ENCODE data around the gene NSMF.

The NSMF gene

DNA sequence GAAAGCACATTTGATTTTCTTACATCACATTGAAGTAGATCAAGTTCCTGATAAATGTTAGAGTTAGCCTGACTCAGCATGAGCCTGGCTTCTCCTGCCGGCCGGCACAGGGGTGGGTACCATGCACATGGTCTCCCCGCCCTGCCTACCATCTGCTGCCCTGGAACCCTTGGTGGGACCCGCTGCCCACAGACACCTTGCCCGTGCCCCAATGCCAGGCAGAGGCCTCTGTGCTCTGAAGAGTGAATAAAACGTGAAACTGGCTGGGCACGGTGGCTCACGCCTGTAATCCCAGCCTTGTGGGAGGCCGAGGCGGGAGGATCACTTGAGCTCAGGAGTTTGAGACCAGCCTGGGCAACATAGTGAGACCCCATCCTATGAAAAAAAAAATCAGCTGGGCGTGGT is 53.5 kb downstream of the NSMF start:
- TF ChIP-seq, protein P1, sequence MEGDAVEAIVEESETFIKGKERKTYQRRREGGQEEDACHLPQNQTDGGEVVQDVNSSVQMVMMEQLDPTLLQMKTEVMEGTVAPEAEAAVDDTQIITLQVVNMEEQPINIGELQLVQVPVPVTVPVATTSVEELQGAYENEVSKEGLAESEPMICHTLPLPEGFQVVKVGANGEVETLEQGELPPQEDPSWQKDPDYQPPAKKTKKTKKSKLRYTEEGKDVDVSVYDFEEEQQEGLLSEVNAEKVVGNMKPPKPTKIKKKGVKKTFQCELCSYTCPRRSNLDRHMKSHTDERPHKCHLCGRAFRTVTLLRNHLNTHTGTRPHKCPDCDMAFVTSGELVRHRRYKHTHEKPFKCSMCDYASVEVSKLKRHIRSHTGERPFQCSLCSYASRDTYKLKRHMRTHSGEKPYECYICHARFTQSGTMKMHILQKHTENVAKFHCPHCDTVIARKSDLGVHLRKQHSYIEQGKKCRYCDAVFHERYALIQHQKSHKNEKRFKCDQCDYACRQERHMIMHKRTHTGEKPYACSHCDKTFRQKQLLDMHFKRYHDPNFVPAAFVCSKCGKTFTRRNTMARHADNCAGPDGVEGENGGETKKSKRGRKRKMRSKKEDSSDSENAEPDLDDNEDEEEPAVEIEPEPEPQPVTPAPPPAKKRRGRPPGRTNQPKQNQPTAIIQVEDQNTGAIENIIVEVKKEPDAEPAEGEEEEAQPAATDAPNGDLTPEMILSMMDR (conservative IDR thresholded peaks at IDR 0.05): no peak
- no peak overlapping the region; the same call in 1 of the 2 replicates for H3K27ac ChIP-seq

DNA sequence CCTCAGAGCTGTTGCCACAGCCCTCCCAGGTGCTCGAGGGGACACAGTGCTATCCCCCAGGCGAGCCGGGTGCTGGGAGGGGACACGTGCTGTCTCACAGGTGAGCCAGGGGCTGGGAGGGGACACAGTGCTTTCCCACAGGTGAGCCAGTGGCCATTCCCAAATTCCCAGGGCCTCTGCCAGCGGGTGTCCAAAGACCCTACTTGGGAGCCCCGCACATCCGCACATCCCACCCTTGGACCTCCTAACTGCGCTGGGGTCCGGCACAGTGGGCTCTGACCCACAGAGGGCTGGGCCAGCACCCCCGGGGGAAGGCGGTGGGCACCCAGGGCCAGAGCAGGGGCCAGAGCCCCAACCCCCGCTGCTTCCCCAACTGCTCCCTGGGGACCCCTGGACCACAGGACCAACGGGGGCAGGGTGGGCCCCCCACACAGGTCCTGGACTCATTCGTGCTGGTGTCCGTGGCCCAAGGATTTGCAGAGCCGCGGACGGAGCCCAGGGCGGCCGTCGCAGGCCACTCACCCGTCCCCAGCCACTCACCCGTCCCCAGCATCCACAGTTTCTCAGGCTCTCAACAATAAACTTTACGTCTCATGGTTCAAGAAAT is 54.1 kb downstream of the NSMF start:
- H3K27ac ChIP-seq: no peak overlapping the region
- TF ChIP-seq, protein P1 (conservative IDR thresholded peaks at IDR 0.05): no peak

DNA sequence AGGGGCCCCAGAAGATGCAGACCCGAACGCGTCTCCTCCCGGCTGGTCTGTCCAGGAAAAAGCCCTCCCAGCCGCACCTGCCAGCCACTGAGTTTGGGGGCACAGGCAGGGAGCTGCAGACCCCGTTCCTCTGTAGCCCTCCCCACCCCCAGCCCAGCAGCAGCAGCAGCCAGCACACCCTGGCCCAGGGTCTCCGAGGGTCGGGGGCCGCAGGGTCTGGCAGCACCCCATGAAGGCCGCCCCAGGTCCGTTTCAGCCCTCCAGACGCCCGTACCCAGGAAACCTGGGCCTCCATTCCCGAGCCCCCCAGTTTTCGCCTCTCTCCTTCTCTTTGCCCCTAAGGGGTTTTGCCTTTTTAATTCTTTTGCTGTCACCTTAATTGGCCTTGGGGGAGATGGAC is 55.9 kb downstream of the NSMF start:
- no peak overlapping the region for H3K27ac ChIP-seq

DNA sequence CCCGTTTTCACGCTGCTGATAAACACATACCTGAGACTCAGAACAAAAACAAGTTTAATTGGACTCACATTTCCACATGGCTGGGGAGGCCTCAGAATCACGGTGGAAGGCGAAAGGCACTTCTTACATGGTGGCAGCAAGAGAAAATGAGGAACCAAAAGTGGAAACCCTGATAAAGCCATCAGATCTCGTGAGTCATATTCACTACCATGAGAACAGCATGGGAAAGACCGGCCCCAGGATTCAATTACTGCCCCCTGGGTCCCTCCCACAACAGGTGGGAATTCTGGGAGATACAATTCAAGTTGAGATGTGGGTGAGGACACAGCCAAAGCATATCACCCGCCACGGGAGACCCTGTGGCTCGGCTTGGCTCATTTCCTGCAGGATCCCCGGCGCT is 56.4 kb downstream of the NSMF start:
- H3K27ac ChIP-seq: no peak overlapping the region
- TF ChIP-seq, protein P1 (conservative IDR thresholded peaks at IDR 0.05): no peak

More for the DNA sequence above, 55.9 kb downstream of the NSMF start:
- TF ChIP-seq, protein P1 (conservative IDR thresholded peaks at IDR 0.05): no peak

DNA sequence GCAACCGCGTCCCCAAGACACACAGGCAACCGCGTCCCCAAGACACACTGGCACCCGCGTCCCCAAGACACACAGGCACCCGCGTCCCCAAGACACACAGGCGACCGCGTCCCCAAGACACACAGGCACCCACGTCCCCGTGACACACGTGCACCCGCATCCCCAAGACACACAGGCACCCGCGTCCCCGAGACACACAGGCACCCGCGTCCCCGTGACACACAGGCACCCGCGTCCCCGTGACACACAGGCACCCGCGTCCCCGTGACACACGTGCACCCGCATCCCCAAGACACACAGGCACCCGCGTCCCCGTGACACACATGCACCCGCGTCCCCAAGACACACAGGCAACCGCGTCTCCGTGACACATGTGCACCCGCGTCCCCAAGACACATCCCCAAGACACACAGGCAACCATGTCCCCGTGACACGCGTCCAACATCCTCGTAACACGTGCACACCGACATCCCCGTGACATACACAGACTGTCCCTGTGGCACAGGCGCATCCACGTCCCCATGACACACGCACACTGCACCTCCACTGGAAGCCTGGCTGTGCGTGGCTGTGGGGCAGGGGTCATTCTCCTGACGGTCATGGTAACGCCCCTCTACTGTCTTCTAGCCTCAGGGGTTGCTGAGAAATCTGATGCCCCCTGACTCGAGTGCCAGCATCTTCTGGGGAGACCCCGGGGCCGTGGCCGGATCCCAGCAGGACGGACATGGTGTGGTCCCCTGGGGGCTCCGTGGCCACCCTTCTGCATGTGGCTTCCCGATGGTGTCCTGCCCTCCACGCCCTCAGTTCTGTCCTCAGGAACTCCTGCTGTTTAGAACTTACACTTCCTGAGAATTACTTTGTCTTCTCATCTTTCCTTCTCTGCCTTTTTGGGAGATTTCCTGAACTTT is 60.3 kb downstream of the NSMF start:
- TF ChIP-seq, protein P1 (conservative IDR thresholded peaks at IDR 0.05): no peak
- H3K27ac ChIP-seq: no peak overlapping the region

DNA sequence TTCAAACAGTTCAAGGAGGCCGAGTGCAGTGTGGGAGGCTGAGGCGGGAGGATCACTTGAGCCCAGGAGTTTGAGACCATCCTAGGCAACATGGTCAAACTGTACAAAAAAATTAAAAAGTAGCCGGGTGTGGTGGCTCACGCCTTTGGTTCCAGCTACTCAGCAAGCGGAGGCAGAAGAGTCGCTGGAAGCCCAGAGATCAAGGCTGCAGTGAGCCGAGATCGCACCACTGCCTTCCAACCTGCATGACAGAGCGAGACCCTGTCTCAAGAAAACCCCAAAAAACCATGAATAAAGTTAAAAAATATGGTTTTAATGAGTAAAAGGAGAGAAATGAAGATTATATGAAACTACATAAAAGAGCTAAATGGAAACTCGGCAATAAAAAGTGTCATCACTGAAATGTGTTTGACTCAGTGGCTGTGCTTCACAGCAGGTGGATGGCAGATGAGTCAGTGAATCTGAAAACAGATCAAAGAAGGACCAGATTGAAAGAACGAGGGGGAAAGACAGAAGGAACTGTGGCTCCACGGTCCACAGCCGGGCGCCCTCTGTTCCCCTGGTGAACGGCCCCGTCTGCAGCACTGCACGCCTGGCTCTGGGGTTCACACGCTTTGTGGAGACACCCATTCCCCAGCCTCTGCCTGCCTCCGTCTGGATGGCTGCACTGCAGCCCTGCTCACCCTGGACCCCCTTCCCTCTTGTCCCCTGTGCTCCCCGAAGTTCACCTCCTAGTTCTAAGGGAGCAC is 61.3 kb downstream of the NSMF start:
- no peak overlapping the region for H3K27ac ChIP-seq
- TF ChIP-seq, protein P1 (conservative IDR thresholded peaks at IDR 0.05): no peak

All from VCaP (cell line).